Measurements from ENCODE around the gene ARHGEF7. TPM values are rescaled to one million over a fixed set of nuclear protein-coding genes. Genes with fewer than 3 reads are reported as not detected.

The ARHGEF7 gene
- total RNA-seq, 4 donors from 2014 or later, result 64.2 to 127 (median 88.2) TPM

DNA sequence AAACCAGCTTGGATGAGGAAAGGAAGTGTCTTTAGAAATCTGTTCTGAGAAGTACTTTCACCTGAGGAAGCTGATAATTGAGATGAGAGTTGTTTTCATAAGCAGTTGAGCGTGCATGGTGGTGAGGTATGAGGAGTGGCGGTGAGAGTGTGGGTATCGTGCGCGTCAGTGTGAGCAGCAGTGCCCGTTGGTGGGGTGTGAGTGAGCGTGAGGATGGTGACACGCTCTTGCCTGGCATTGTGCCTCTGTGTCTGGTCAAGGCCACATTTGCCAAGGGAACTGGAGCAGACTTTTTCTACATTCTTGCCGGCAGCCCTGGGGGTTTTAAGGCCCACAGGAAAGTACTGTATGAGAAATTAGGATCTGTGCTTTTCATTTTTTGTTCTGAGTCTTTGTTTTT lies 168.9 kb downstream of the ARHGEF7 start:
- Histone ChIP-seq H3K27me3 (no peaks in the 10 kb centered on the region), H3K27ac (no peak overlapping the region), H3K36me3 (peaks cover 49 to 64% of the 10 kb centered on the region in 2 donors), H3K4me1 (no peaks in the 10 kb centered on the region), H3K9me3 (no peaks in the 10 kb centered on the region), H3K4me3 (replicated peaks in 1 of 3) (no peak overlapping the region)
- TF ChIP-seq, protein P1, sequence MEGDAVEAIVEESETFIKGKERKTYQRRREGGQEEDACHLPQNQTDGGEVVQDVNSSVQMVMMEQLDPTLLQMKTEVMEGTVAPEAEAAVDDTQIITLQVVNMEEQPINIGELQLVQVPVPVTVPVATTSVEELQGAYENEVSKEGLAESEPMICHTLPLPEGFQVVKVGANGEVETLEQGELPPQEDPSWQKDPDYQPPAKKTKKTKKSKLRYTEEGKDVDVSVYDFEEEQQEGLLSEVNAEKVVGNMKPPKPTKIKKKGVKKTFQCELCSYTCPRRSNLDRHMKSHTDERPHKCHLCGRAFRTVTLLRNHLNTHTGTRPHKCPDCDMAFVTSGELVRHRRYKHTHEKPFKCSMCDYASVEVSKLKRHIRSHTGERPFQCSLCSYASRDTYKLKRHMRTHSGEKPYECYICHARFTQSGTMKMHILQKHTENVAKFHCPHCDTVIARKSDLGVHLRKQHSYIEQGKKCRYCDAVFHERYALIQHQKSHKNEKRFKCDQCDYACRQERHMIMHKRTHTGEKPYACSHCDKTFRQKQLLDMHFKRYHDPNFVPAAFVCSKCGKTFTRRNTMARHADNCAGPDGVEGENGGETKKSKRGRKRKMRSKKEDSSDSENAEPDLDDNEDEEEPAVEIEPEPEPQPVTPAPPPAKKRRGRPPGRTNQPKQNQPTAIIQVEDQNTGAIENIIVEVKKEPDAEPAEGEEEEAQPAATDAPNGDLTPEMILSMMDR (IDR thresholded peaks at IDR 0.05), result no peak
- TF ChIP-seq POLR2A (IDR thresholded peaks at IDR 0.05), result no peak
- DNase-seq, result no peak
- 87 to 92% methylated on average over 9 of the region's 9 CpGs for WGBS, 2 donors
- intact Hi-C loops (cut with DNase I), result no loop called here

DNA sequence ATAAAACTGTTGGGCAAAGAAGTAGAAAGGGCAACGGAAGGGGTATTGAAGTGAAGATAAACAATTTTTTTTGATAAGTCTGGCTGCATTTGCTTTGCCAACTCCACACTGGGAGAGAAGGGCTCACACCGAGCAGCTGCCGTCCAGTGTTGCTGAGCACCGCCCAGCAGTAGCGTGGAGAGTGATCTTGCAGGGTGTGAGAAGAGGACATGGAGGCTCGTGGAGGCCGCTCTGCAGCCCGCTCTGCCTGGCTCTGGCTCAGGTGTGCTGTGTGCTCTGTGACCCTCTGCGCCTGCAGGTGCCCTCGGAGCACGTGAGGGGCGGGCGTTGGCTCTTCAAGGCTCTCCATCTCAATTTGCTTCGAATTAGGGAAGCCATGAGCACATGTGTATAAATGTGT lies 169.5 kb downstream of the ARHGEF7 start:
- WGBS, 2 donors, result 94% methylated on average over 14 of the region's 14 CpGs
- Histone ChIP-seq H3K4me1 (no peaks in the 10 kb centered on the region), H3K27me3 (no peaks in the 10 kb centered on the region), H3K9me3 (no peaks in the 10 kb centered on the region), H3K4me3 (replicated peaks in 1 of 3) (no peak overlapping the region), H3K27ac (no peak overlapping the region), H3K36me3 (peaks cover 52 to 64% of the 10 kb centered on the region in 2 donors)
- intact Hi-C loops (cut with DNase I), result no loop called here
- DNase-seq, result no peak
- TF ChIP-seq, protein P1 (IDR thresholded peaks at IDR 0.05), result no peak
- TF ChIP-seq POLR2A (IDR thresholded peaks at IDR 0.05), result no peak

DNA sequence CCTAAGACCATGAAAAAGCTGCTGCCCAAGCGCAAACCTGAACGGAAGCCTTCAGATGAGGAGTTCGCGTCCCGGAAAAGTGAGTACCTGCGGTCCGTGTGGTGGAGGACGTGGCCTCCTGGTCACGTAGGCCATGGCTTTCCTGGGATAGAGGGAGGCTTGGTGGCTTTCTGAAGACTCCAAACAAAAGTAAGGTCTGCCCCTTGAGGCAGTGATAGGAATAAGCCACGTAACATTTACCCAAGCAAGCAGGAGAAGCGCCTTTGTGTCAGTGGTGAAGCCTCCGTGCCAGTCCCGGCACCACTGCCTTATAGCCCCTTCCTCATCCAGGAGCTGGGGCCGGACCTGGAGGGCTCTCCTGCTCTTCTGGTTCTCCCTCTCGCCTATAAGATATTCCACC lies 171.1 kb downstream of the ARHGEF7 start:
- intact Hi-C loops (cut with DNase I), result no loop called here
- TF ChIP-seq, protein P1 (IDR thresholded peaks at IDR 0.05), result no peak
- TF ChIP-seq POLR2A (IDR thresholded peaks at IDR 0.05), result no peak
- WGBS, 2 donors, result 91% methylated on average over 15 of the region's 15 CpGs
- Histone ChIP-seq H3K27me3 (no peaks in the 10 kb centered on the region), H3K36me3 (peaks cover 45 to 62% of the 10 kb centered on the region in 2 donors), H3K27ac (no peak overlapping the region), H3K4me1 (no peaks in the 10 kb centered on the region), H3K9me3 (no peaks in the 10 kb centered on the region), H3K4me3 (replicated peaks in 1 of 3) (no peak overlapping the region)
- DNase-seq, result no peak

DNA sequence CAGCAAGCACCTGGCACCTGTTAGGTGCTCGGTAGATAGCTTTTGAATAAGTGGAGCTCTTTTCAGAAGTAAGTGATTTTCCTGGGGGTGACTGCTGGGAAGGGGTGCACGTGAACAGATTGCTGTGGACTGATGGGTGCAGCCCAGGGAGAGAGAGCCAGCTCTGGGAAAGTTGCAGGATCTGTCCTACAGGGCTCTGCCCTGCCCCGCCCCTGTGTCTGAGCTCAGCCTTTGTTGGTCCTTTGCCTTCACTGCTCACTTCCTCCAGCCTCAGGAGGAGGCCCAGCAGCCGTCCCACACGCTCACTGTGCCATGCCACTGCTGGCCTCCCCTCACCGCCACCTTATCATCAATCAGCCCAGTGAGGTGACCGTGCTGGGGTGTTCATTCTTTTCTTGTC lies 171.6 kb downstream of the ARHGEF7 start:
- intact Hi-C loops (cut with DNase I), result no loop called here
- no peak for DNase-seq
- Histone ChIP-seq H3K9me3 (no peaks in the 10 kb centered on the region), H3K4me3 (replicated peaks in 1 of 3) (no peak overlapping the region), H3K27me3 (no peaks in the 10 kb centered on the region), H3K4me1 (no peaks in the 10 kb centered on the region), H3K27ac (no peak overlapping the region), H3K36me3 (peaks cover 45 to 62% of the 10 kb centered on the region in 2 donors)
- WGBS, 2 donors, result 91 to 94% methylated on average over 7 of the region's 7 CpGs
- TF ChIP-seq, protein P1 (IDR thresholded peaks at IDR 0.05), result no peak
- TF ChIP-seq POLR2A (IDR thresholded peaks at IDR 0.05), result no peak

DNA sequence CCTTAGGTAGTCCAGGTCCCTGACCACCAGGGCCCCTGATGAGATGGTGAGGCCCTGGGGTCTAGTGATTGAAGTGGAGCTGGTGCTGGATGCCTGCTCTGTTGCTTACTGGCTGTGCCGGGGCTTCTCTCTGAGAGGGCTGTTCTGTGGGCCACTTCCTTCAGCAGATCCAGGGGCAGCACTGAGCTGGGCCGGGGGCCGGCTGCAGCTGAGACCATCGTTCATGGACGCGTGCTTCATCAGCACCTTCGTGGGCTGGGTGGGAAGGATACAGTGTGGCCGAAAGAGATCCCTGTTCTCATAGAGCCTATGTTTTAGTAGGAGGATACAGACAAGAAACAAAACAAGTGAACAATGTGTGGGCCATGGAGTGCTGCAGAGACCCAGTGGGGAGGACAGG lies 172.1 kb downstream of the ARHGEF7 start:
- Histone ChIP-seq H3K27me3 (no peaks in the 10 kb centered on the region), H3K36me3 (peaks cover 49 to 62% of the 10 kb centered on the region in 2 donors), H3K4me1 (no peaks in the 10 kb centered on the region), H3K9me3 (no peaks in the 10 kb centered on the region), H3K27ac (no peak overlapping the region), H3K4me3 (replicated peaks in 1 of 3) (no peak overlapping the region)
- intact Hi-C loops (cut with DNase I), result no loop called here
- DNase-seq, result no peak
- 91 to 92% methylated on average over 8 of the region's 8 CpGs for WGBS, 2 donors
- TF ChIP-seq, protein P1 (IDR thresholded peaks at IDR 0.05), result no peak
- TF ChIP-seq POLR2A (IDR thresholded peaks at IDR 0.05), result no peak

All from thyroid gland (tissue), 4 donors.